ENCODE measurements around the gene SLC9A3.

The SLC9A3 gene

GRCh38 chr5:466661-467310 is 57.5 kb downstream of the SLC9A3 start:
- no peak for DNase-seq (ENCODE audit: low read depth in 2 of 2)
- TF ChIP-seq CTCF (IDR thresholded peaks at IDR 0.05; ENCODE audit: low read depth, low read length) = no peak
- H3K4me3 ChIP-seq (replicated peaks in 1 of 2; ENCODE audit: low read depth in 2 of 2, low read length in 2 of 2) = no peak overlapping the region

GRCh38 chr5:465591-466403 is 58.5 kb downstream of the SLC9A3 start:
- no peak overlapping the region for H3K4me3 ChIP-seq (replicated peaks in 1 of 2; ENCODE audit: low read depth in 2 of 2, low read length in 2 of 2)
- no peak for DNase-seq (ENCODE audit: low read depth in 2 of 2)
- no peak for TF ChIP-seq CTCF (IDR thresholded peaks at IDR 0.05; ENCODE audit: low read depth, low read length)

GRCh38 chr5:464843-465590 is 59.2 kb downstream of the SLC9A3 start:
- DNase-seq (ENCODE audit: low read depth in 2 of 2) = no peak
- no peak overlapping the region for H3K4me3 ChIP-seq (replicated peaks in 1 of 2; ENCODE audit: low read depth in 2 of 2, low read length in 2 of 2)
- no peak for TF ChIP-seq CTCF (IDR thresholded peaks at IDR 0.05; ENCODE audit: low read depth, low read length)

GRCh38 chr5:464446-464842 is 59.8 kb downstream of the SLC9A3 start:
- DNase-seq (ENCODE audit: low read depth in 2 of 2) = no peak
- no peak overlapping the region for H3K4me3 ChIP-seq (replicated peaks in 1 of 2; ENCODE audit: low read depth in 2 of 2, low read length in 2 of 2)
- no peak for TF ChIP-seq CTCF (IDR thresholded peaks at IDR 0.05; ENCODE audit: low read depth, low read length)

- H3K4me3 ChIP-seq (replicated peaks in 1 of 2; ENCODE audit: low read depth in 2 of 2, low read length in 2 of 2) = no peak overlapping the region
- no peak for TF ChIP-seq CTCF (IDR thresholded peaks at IDR 0.05; ENCODE audit: low read depth, low read length)
- DNase-seq (ENCODE audit: low read depth in 2 of 2) = no peak
Measured at GRCh38 chr5:463952-464351, 60.3 kb downstream of the SLC9A3 start.

- no peak for DNase-seq (ENCODE audit: low read depth in 2 of 2)
- no peak overlapping the region for H3K4me3 ChIP-seq (replicated peaks in 1 of 2; ENCODE audit: low read depth in 2 of 2, low read length in 2 of 2)
- TF ChIP-seq CTCF (IDR thresholded peaks at IDR 0.05; ENCODE audit: low read depth, low read length) = no peak
Measured at GRCh38 chr5:463301-463700, 60.9 kb downstream of the SLC9A3 start.
